ENCODE results near the gene NRG3.

- TF ChIP-seq CTCF (IDR thresholded peaks at IDR 0.05) (no peak), POLR2AphosphoS5 (IDR thresholded peaks at IDR 0.05) (no peak)
Measured at GRCh38 chr10:82910301-82910700, 1035.3 kb downstream of the NRG3 start.

All from prostate gland (tissue), 2 donors.